B cell (primary cell): ENCODE data around the gene CCDC106. TPM values are rescaled to one million over a fixed set of nuclear protein-coding genes. Genes with fewer than 3 reads are reported as not detected.

Experiments used
- ATAC-seq: fragments of 200-7000 bp; cut with Tn5 transposase; one replicate; pipeline ENCODE4 v1.10.0; 2021; ENCODE audit warnings: low read depth, mild to moderate bottlenecking, moderate number of reproducible peaks, moderate library complexity
- CTCF ChIA-PET: fragments of 350-600 bp; sonication (Branson Sonifier 250); formaldehyde crosslinking; loops from one replicate; lab custom pipeline; 2021; ENCODE audit warnings: antibody characterized with exemption, inconsistent platforms; lab: Charles Lee
- POLR2A ChIA-PET: fragments of 350-600 bp; sonication (Branson Sonifier 250); formaldehyde crosslinking; loops from one replicate; lab custom pipeline; 2021; ENCODE audit warnings: antibody characterized with exemption; lab: Charles Lee
- DNase-seq: peaks from one replicate; pipeline ENCODE4 v3.0.0; 2013
- H2AFZ ChIP-seq: 2 replicates; pipeline ENCODE4 v1.6.1; 2012; ENCODE audit warnings: mild to moderate bottlenecking, low read depth, low read length; ENCODE audit not compliant: insufficient read depth, poor library complexity, severe bottlenecking
- H3K27ac ChIP-seq, 2 donors: 1 replicate in 1 of 2; 2 replicates in 1 of 2; pipeline ENCODE4 v1.5.1; 2012 to 2013; ENCODE audit warnings: low read length in 2 of 2, mild to moderate bottlenecking in 2 of 2, moderate library complexity in 1 of 2
- H3K27me3 ChIP-seq, 4 experiments: fragments of 200-600 bp in 1 of 4; sonication (generic) in 1 of 4; replicated peaks in 1 of 4; 1 replicate in 2 of 4; 2 replicates in 2 of 4; pipeline versions ENCODE4 v1.6.1 to v1.7.0; 2013 to 2016; ENCODE audit warnings: low read length in 3 of 4, mild to moderate bottlenecking in 2 of 4, mixed read lengths in 1 of 4, moderate library complexity in 1 of 4; ENCODE audit not compliant: insufficient read depth in 4 of 4, control insufficient read depth in 3 of 4; ENCODE audit errors: control extremely low read depth in 1 of 4
- H3K36me3 ChIP-seq, 2 experiments: replicated peaks in 1 of 2; 1 replicate in 1 of 2; 2 replicates in 1 of 2; pipeline versions ENCODE4 v1.6.1 to v1.7.1; 2013; ENCODE audit warnings: low read length in 1 of 2; ENCODE audit not compliant: insufficient read depth in 2 of 2, control insufficient read depth in 1 of 2; ENCODE audit errors: control extremely low read depth in 1 of 2, extremely low read depth in 1 of 2
- H3K4me1 ChIP-seq, 2 donors: fragments of 200-600 bp in 1 of 2; sonication (generic) in 1 of 2; 1 replicate in 1 of 2; 2 replicates in 1 of 2; pipeline versions ENCODE4 v1.5.1 to v1.6.1; 2013 to 2017; ENCODE audit warnings: low read length in 2 of 2; ENCODE audit not compliant: control insufficient read depth in 2 of 2, insufficient read depth in 2 of 2
- H3K4me2 ChIP-seq: replicated peaks from 2 replicates; pipeline ENCODE3; 2012; ENCODE audit warnings: mild to moderate bottlenecking, low read depth, low read length; ENCODE audit not compliant: poor library complexity, severe bottlenecking
- H3K4me3 ChIP-seq, 5 experiments: fragments of 200-600 bp in 1 of 5; sonication (generic) in 1 of 5; 1 replicate in 3 of 5; 2 replicates in 2 of 5; pipeline versions ENCODE4 v1.5.1 to v1.7.0; 2011 to 2016; ENCODE audit warnings: low read length in 4 of 5, mild to moderate bottlenecking in 4 of 5, low read depth in 2 of 5, control low read depth in 1 of 5, moderate library complexity in 1 of 5; ENCODE audit not compliant: insufficient read depth in 1 of 5; ENCODE audit errors: control extremely low read depth in 1 of 5, extremely low read depth in 1 of 5
- H3K79me2 ChIP-seq: fragments of 200-600 bp; sonication (generic); one replicate; pipeline ENCODE4 v1.6.0; 2016; ENCODE audit warnings: low read length; ENCODE audit not compliant: control insufficient read depth, insufficient read depth
- H3K9ac ChIP-seq: fragments of 200-600 bp; sonication (generic); 2 replicates; pipeline ENCODE4 v1.6.1; 2017; ENCODE audit warnings: mild to moderate bottlenecking, low read length, moderate library complexity
- H3K9me3 ChIP-seq, 3 donors: one replicate each; pipeline versions ENCODE4 v1.6.1 to v1.7.1; 2013; ENCODE audit warnings: low read length in 2 of 3; ENCODE audit not compliant: control insufficient read depth in 2 of 3, insufficient read depth in 1 of 3; ENCODE audit errors: control extremely low read depth in 1 of 3
- H4K20me1 ChIP-seq: 2 replicates; pipeline ENCODE4 v1.6.0; 2012; ENCODE audit warnings: mild to moderate bottlenecking, low read length; ENCODE audit not compliant: insufficient read depth, control insufficient read depth, poor library complexity, severe bottlenecking
- H3K27ac Mint-ChIP-seq: one replicate; pipeline ENCODE4 v1.8.0; 2021; ENCODE audit warnings: mixed read lengths
- H3K27me3 Mint-ChIP-seq: one replicate; pipeline ENCODE4 v1.8.0; 2021; ENCODE audit warnings: mixed read lengths
- H3K4me1 Mint-ChIP-seq: one replicate; pipeline ENCODE4 v1.8.0; 2021; ENCODE audit warnings: mixed read lengths
- H3K4me3 Mint-ChIP-seq: one replicate; pipeline ENCODE4 v1.8.0; 2021; ENCODE audit warnings: mixed read lengths
- H3K9me3 Mint-ChIP-seq: one replicate; pipeline ENCODE4 v1.8.0; 2022; ENCODE audit warnings: mixed read lengths; ENCODE audit not compliant: insufficient read depth
- CTCF ChIP-seq: fragments of 200-600 bp; IDR thresholded peaks from one replicate; pipeline ENCODE4 v1.8.0; 2022; ENCODE audit warnings: antibody characterized with exemption, mild to moderate bottlenecking
- EZH2 ChIP-seq: IDR thresholded peaks from 2 replicates; pipeline ENCODE4 v1.6.1; 2012; ENCODE audit warnings: borderline replicate concordance, low read depth, mild to moderate bottlenecking, moderate library complexity, low read length; ENCODE audit not compliant: insufficient read depth, poor library complexity, severe bottlenecking
- WGBS: methylation state at CpG from one replicate; pipeline ENCODE4 v1.1.5; 2013; ENCODE audit warnings: missing lambda C conversion rate; ENCODE audit not compliant: insufficient coverage; 5-methylcytosine and 5-hydroxymethylcytosine counted together
- intact Hi-C: fragments of 100-400 bp; cut with micrococcal nuclease; formaldehyde crosslinking; loops from one replicate; pipeline ENCODE4 v1.10.0; 2022
- polyA plus RNA-seq: library from polyadenylated mRNA; depleted of rRNA; stranded (reverse); fragments of >200 nt; gene quantifications from 2 replicates; pipeline ENCODE4 v1.2.3, GENCODE V29; 2012
- total RNA-seq, 2 donors: library from RNA; stranded (reverse); fragments of 120-200 nt in 1 of 2; gene quantifications; 1 replicate in 1 of 2; 2 replicates in 1 of 2; pipeline versions ENCODE4 v1.2.3 to v1.2.4, GENCODE V29; 2013 to 2022

Gene CCDC106
- total and polyA plus RNA-seq, 2 donors (not counting 1 experiment from before 2014, with no cell fraction given): 25.2 to 52.1 TPM

GRCh38 chr19:55656988-55657747 lies 9.2 kb downstream of the CCDC106 start:
- peak overlapping the region; percentile 93 for H3K9ac ChIP-seq
- peak overlapping the region in 3 of 5 experiments; percentile 66 to 92 (median 85) for H3K4me3 ChIP-seq
- H3K36me3 ChIP-seq: peaks cover 0 to 49% of the 10 kb centered on the region in 2 experiments

More at GRCh38 chr19:55656988-55657747, 9.2 kb downstream of the CCDC106 start:
- no peak for TF ChIP-seq EZH2
- no peak for TF ChIP-seq CTCF
- ATAC-seq (no peak), DNase-seq (no peak)
- peaks cover 68% of the 10 kb centered on the region for H4K20me1 ChIP-seq
- Mint-ChIP-seq H3K27ac (peak overlapping the region; percentile 73), H3K9me3 (no peaks in the 10 kb centered on the region), H3K4me1 (peaks cover 52% of the 10 kb centered on the region), H3K27me3 (no peaks in the 10 kb centered on the region), H3K4me3 (peak overlapping the region; percentile 93)
- peak overlapping the region; percentile 87 for H3K4me2 ChIP-seq
- intact Hi-C loops: no loop called here
- H3K4me1 ChIP-seq: peaks cover 37 to 51% of the 10 kb centered on the region in 2 donors
- peaks cover 69% of the 10 kb centered on the region for H3K79me2 ChIP-seq
- H3K27ac ChIP-seq: peak overlapping the region in 1 of 2 donors; percentile 25
- ChIA-PET POLR2A (interaction anchor here (0.6 kb wide), 1 partner anchor 60 kb away, joined by 4 read pairs; no protein-coding TSS in a partner anchor), CTCF (interaction anchor here (0.7 to 2.3 kb wide), 5 partner anchors 14 to 152 kb away, joined by 3 to 15 read pairs (median 5); no protein-coding TSS in a partner anchor)
- no peaks in the 10 kb centered on the region for H3K27me3 ChIP-seq
- H2AFZ ChIP-seq: no peak overlapping the region
- WGBS: 51% methylated on average over 17 of the region's 18 CpGs
- no peaks in the 10 kb centered on the region for H3K9me3 ChIP-seq
